Ectodermal cell (in vitro differentiated cells): ENCODE data around the gene CD200R1. TPM values are rescaled to one million over a fixed set of nuclear protein-coding genes. Genes with fewer than 3 reads are reported as not detected.

Source experiments
- H3K27ac ChIP-seq: 2 replicates; pipeline ENCODE4 v1.7.0; 2013; ENCODE audit warnings: mild to moderate bottlenecking, low read depth, low read length; ENCODE audit not compliant: insufficient read depth, poor library complexity, severe bottlenecking
- H3K27me3 ChIP-seq: 2 replicates; pipeline ENCODE4 v1.7.0; 2013; ENCODE audit warnings: mild to moderate bottlenecking, low read length; ENCODE audit not compliant: insufficient read depth, control insufficient read depth, poor library complexity, severe bottlenecking
- H3K36me3 ChIP-seq: one replicate; pipeline ENCODE4 v1.7.0; 2013; ENCODE audit warnings: low read length; ENCODE audit not compliant: control insufficient read depth, insufficient read depth
- H3K4me1 ChIP-seq: one replicate; pipeline ENCODE4 v1.7.0; 2013; ENCODE audit warnings: low read length; ENCODE audit not compliant: control insufficient read depth, insufficient read depth
- H3K4me3 ChIP-seq: 2 replicates; pipeline ENCODE4 v1.7.0; 2013; ENCODE audit warnings: low read depth, low read length, control low read depth; ENCODE audit not compliant: insufficient read depth
- H3K9me3 ChIP-seq: 2 replicates; pipeline ENCODE4 v1.7.0; 2013; ENCODE audit warnings: mild to moderate bottlenecking, low read length, moderate library complexity; ENCODE audit not compliant: control insufficient read depth
- WGBS, 2 experiments: methylation state at CpG; one replicate each; pipeline ENCODE4 v1.1.7; 2013; ENCODE audit warnings: missing lambda C conversion rate in 2 of 2; 5-methylcytosine and 5-hydroxymethylcytosine counted together
- polyA plus RNA-seq, 4 experiments: library from polyadenylated mRNA; stranded (reverse); fragments of 50-300 nt; gene quantifications; one replicate each; pipeline ENCODE4 v1.2.3, GENCODE V29; 2013

The CD200R1 gene, protein sequence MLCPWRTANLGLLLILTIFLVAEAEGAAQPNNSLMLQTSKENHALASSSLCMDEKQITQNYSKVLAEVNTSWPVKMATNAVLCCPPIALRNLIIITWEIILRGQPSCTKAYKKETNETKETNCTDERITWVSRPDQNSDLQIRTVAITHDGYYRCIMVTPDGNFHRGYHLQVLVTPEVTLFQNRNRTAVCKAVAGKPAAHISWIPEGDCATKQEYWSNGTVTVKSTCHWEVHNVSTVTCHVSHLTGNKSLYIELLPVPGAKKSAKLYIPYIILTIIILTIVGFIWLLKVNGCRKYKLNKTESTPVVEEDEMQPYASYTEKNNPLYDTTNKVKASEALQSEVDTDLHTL
- not detected for polyA plus RNA-seq (2013, experiment 1 of 4)
- 0.07 TPM for polyA plus RNA-seq (2013, experiment 2 of 4)
- polyA plus RNA-seq (2013, experiment 3 of 4), result 0.27 TPM
- not detected for polyA plus RNA-seq (2013, experiment 4 of 4)

DNA sequence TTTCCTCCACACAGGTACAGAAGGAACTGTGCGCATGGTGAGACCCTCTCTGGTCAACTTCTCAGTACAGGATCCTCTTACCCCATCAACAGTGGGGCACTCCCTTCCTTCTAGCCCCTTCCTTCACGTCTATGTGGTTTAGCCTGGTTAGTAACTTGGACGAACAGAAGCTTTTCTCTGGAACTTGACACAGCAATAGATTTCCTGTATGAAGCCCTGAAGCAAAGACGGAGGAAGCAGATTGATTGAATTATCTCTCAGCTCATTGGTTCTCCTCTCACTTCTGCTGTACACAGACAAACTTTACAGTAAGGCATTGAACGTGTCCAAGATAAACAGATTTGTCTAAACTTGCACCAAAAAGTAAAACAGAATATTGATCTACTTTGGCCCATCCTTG is at the start of gene CD200R1:
Gene CD200R1 (minus strand): TSS at position 210 of the 400 bp plus-strand sequence. CDS start 246 bp downstream, outside the sequence.
- Histone ChIP-seq H3K4me3 (no peak within 1 kb of the TSS), H3K27ac (no peak within 1 kb of the TSS), H3K36me3 (no peaks in the 10 kb centered on the region), H3K9me3 (no peaks in the 10 kb centered on the region), H3K4me1 (no peaks in the 10 kb centered on the region), H3K27me3 (no peaks in the 10 kb centered on the region)
- 93 to 95% methylated on average over 5 of the region's 5 CpGs for WGBS, 2 experiments

DNA sequence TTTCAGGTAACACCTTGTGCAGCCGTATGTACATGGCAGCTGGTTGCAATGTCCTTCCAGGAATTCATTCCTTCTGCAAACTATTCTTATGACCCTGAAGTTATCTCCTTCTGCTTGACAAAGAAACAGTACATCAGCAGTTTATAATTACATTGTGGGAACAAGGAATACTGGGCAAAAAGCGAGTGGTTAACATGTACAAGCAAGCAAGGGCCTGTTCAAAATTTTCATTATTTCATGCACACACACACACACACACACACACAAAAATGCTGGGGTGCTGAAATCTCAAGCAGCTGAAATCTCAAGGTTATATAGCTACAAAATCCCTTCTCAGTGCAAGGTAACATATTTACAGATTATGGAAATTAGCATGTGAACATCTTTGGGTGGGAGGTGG is 46.6 kb upstream of the CD200R1 start:
- peaks cover 5% of the 10 kb centered on the region for H3K4me1 ChIP-seq
- H3K4me3 ChIP-seq, result no peak overlapping the region
- no peaks in the 10 kb centered on the region for H3K9me3 ChIP-seq
- no peaks in the 10 kb centered on the region for H3K27me3 ChIP-seq
- 93 to 94% methylated on average over 2 of the region's 2 CpGs for WGBS, 2 experiments
- H3K36me3 ChIP-seq, result no peaks in the 10 kb centered on the region
- H3K27ac ChIP-seq, result no peak overlapping the region

DNA sequence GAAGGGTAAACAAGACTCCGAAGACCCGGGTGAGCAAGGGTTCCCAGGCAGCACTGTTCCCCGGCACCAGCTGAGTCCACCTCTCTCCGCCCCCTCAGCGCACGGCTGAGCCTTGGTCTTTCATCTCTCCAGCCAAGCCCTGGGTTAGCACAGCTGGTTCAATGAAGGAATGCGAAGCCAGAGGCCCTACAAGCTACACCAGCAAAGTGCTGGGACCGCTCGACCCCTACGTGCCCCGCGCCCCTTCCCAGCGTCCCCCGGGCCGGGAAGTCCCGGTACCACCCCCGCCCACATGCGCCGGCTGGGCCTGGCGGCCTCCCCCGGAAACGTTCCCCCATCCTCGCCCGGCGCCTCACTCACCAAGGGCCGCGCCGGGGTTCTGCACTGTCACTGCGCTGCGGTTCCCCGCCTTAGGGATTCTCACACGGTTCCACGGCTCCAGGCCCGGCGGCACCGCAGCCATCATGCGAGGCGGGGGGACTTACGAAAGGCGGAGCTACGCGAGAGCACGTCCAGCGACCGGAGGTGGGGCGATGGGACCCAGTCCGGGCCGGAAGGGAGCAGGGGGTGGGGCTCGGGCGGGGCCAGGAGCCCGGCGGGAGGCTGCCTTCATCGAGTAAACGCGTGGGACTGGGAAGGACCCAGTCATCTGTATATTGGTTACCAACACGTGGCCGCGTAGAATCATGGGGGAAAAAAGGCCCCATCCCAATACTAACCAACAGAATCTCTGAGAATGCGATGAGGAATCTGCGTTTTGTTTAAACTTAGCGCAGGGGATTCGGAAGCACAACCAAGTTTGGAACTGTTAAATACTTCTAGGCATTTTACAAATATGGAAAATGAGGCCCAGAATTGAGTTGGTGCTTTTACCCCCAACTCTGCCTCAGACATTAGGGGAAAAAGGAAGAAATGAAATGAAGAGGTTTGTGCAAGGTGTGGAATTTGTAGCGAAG is 44.6 kb upstream of the CD200R1 start:
- Histone ChIP-seq H3K27ac (peak overlapping the region; percentile 92), H3K9me3 (no peaks in the 10 kb centered on the region), H3K4me3 (peak overlapping the region; percentile 66), H3K36me3 (peaks cover 11% of the 10 kb centered on the region), H3K4me1 (peaks cover 5% of the 10 kb centered on the region), H3K27me3 (no peaks in the 10 kb centered on the region)
- WGBS, 2 experiments, result 7 to 8% methylated on average over 63 of the region's 63 CpGs

DNA sequence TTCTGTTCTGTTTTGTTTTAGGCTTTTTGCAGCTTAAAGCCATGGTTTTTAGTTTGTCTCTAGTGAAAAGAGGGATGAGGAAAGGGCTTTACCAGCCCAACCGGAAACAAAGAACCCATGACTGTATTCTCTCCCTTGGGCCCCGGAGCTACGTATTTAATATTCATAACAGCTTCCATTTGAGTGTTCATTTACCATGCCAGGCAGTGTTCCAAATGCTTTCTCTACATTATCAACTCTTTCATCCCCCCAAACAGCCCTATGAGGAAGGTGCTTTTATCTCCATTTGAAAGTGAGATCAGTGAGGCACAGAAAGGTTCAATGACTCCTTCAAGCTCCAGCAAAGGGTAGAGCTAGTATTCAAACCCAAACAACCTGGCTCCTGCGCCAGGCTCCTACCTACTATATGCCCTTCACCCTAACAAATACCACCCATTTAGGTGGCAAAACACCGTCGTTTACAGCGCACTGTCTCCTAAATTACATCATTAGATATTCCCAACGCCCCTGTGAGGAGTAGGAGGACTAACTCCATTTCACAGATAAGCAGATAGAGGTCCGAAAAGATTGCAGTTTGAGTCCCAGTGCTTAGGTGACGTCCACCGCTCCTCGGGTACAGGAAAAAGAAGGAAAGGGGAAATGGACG is 43.8 kb upstream of the CD200R1 start:
- WGBS, 2 experiments, result 8 to 9% methylated on average over 13 of the region's 13 CpGs

DNA sequence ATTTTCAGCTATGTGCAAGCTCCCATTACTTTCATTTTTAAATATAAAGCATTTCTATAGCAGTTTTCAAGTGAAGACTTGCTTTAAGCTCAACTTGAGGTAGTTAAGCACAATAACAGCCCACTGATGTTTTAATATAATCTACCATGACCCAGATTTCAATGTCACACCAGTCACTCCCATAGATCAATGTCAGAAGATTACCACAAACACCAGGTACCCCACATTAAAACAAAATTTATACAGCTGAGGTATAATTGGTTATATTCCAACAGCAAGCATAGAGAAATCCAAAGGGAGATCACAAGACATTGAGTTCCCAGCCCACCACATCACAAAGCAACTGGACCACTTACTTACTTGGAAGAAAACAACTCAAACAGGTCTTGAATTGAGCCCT is 38.7 kb upstream of the CD200R1 start:
- Histone ChIP-seq H3K9me3 (no peaks in the 10 kb centered on the region), H3K4me3 (no peak overlapping the region), H3K4me1 (peaks cover 5% of the 10 kb centered on the region), H3K36me3 (peaks cover 24% of the 10 kb centered on the region), H3K27ac (no peak overlapping the region), H3K27me3 (no peaks in the 10 kb centered on the region)

More for the DNA sequence above, 43.8 kb upstream of the CD200R1 start:
- no peaks in the 10 kb centered on the region for H3K27me3 ChIP-seq
- peaks cover 5% of the 10 kb centered on the region for H3K4me1 ChIP-seq
- no peaks in the 10 kb centered on the region for H3K9me3 ChIP-seq
- peak overlapping the region; percentile 66 for H3K4me3 ChIP-seq
- peaks cover 12% of the 10 kb centered on the region for H3K36me3 ChIP-seq
- peak overlapping the region; percentile 92 for H3K27ac ChIP-seq

DNA sequence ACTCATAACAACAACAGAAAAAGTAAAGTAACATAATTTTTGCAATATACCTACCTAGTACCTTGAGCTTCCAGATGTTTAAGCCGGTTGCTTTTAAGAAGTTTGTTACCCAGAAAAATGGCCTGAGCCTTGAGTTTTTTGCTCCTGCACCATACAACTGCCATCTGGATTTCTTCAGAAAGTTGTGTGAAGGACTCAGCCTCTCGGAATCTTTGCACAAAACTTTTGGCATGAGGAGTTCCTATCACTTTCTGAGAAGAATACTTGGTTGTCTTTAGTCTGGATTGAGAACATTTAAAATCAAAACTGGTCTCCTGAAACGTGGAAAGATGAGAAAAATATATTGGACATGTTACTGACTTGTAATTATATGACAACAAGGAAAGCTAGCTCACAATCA is 33.2 kb upstream of the CD200R1 start:
- Histone ChIP-seq H3K9me3 (no peaks in the 10 kb centered on the region), H3K4me1 (no peaks in the 10 kb centered on the region), H3K27ac (no peak overlapping the region), H3K4me3 (no peak overlapping the region), H3K36me3 (peaks cover 47% of the 10 kb centered on the region), H3K27me3 (no peaks in the 10 kb centered on the region)
- 96 to 98% methylated on average over 3 of the region's 3 CpGs for WGBS, 2 experiments

DNA sequence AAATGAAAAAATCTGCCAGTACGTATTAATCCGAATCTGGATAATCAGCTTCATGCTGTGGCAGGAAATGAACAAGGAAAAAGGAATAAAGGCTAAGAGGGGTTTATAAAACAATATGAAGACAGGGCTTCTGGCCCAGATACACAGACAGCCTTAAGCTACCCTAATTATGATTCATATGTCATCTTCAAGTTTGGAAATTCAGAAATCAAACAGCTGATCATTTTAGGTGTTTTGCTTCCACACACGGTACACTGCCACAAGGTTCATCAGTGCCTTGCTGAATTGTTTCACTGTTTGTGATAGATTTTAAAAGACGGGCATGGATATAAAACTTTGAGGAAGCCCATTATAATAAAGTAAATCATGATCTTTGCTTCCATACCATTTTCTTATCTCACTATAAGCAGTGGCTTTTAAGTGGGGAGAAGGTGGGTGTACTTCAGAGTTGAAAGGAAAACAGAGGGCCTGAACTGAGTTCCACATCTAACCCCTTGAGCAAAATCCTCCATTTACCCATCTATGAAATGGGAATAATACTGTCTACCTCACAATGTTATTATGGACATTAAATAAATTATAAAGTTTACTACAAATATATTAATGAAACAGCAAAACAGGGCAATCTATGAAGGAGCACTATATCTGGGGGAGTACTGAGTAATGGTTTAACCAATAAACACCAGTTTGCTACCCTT is 31.6 kb upstream of the CD200R1 start:
- Histone ChIP-seq H3K9me3 (no peaks in the 10 kb centered on the region), H3K27me3 (no peaks in the 10 kb centered on the region), H3K4me1 (no peaks in the 10 kb centered on the region), H3K4me3 (no peak overlapping the region), H3K36me3 (peaks cover 60% of the 10 kb centered on the region), H3K27ac (no peak overlapping the region)
- 93 to 100% methylated on average over 3 to 4 of the region's 4 CpGs for WGBS, 2 experiments

DNA sequence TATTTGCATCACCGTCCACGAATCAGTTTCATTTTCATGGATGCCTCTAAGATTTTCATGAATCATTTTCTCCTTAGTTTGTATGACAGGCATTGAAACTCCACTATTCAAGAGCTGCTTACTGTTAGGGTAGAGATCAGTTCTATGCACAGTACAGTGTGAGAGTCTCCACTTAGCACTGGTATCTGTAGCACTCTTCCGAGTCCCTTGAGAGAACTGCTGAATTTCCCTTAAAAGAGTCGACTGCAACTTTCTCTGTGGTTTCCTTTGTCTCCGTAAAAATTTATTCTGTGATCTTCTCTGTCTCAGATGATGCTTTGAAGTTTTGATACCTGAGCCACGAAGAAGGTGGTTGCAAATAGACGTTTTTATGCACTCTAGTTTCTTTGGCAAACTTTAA is 30.7 kb upstream of the CD200R1 start:
- no peaks in the 10 kb centered on the region for H3K27me3 ChIP-seq
- no peak overlapping the region for H3K4me3 ChIP-seq
- no peak overlapping the region for H3K27ac ChIP-seq
- H3K9me3 ChIP-seq, result no peaks in the 10 kb centered on the region
- WGBS, 2 experiments, result 96 to 98% methylated on average over 7 of the region's 7 CpGs
- peaks cover 66% of the 10 kb centered on the region for H3K36me3 ChIP-seq
- H3K4me1 ChIP-seq, result no peaks in the 10 kb centered on the region

DNA sequence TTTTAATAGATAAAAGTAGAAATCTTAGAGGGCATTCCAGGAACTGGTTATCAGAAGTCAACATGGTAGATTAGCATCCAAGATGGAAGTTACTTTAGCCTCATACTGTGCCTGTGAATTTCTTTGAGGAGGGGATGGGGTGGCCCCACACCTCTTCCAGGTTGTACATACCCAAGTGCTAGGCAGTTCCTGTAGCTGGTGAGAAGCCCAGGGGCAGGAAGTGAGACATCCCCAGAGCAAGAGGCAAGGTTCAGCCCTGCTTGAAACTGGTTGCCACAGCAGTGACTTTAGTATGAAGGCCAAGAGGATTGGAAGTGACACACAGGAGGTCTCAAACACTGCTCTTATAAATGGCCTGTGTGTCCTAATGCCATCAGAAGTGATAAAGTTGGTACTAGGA is 27.8 kb upstream of the CD200R1 start:
- H3K27me3 ChIP-seq, result no peaks in the 10 kb centered on the region
- peaks cover 57% of the 10 kb centered on the region for H3K36me3 ChIP-seq
- no peak overlapping the region for H3K4me3 ChIP-seq
- no peaks in the 10 kb centered on the region for H3K9me3 ChIP-seq
- H3K27ac ChIP-seq, result no peak overlapping the region
- H3K4me1 ChIP-seq, result no peaks in the 10 kb centered on the region
